AG10803 (cell line): ENCODE data around the gene AXIN2.

Experiments used
- DNase-seq: peaks from one replicate; pipeline ENCODE4 v3.0.0; 2010; ENCODE audit warnings: low read depth
- H3K4me3 ChIP-seq: 2 replicates; pipeline ENCODE4 v1.5.1; 2011; ENCODE audit warnings: mild to moderate bottlenecking, low read length, control low read depth
- TF ChIP-seq, protein P1 (sequence below): conservative IDR thresholded peaks from 2 replicates; pipeline ENCODE4 v1.5.1; 2011; ENCODE audit warnings: mild to moderate bottlenecking, low read length, control low read depth, inconsistent platforms

The AXIN2 gene

GRCh38 chr17:65599650-65600049, 38.2 kb upstream of the AXIN2 start:
- DNase-seq: no peak
- no peak overlapping the region for H3K4me3 ChIP-seq
- TF ChIP-seq, protein P1, sequence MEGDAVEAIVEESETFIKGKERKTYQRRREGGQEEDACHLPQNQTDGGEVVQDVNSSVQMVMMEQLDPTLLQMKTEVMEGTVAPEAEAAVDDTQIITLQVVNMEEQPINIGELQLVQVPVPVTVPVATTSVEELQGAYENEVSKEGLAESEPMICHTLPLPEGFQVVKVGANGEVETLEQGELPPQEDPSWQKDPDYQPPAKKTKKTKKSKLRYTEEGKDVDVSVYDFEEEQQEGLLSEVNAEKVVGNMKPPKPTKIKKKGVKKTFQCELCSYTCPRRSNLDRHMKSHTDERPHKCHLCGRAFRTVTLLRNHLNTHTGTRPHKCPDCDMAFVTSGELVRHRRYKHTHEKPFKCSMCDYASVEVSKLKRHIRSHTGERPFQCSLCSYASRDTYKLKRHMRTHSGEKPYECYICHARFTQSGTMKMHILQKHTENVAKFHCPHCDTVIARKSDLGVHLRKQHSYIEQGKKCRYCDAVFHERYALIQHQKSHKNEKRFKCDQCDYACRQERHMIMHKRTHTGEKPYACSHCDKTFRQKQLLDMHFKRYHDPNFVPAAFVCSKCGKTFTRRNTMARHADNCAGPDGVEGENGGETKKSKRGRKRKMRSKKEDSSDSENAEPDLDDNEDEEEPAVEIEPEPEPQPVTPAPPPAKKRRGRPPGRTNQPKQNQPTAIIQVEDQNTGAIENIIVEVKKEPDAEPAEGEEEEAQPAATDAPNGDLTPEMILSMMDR: no peak

GRCh38 chr17:65598746-65599145, 37.3 kb upstream of the AXIN2 start:
- no peak for DNase-seq
- TF ChIP-seq, protein P1: no peak
- no peak overlapping the region for H3K4me3 ChIP-seq

DNA sequence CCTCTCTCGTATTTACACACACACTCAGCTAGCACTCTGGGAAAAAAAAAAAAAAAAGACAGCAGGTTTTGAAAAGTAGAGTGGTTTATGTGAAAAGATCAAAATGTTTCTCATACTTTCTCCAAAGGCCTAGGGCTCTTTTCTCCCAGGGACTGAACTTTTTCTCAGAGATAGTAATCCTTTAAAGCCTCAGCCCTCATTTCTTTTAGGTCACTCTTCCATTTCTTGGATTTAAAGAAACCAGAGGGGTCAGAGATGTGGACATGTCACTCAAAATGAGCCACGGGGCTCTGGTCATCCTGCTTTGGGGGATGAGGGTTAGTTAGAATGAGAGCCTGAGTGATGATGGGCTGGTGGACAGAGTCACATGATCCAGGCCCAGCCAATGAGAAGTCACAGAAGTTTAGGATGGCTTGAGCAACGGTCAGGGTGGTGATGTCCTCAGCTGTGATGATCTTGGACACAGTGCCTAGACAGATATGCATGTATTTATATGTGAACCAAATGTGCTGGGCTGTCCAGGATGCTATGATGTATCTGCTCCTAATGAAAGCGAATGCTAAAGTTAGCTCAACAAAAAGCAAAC, 33.7 kb upstream of the AXIN2 start:
- H3K4me3 ChIP-seq: no peak overlapping the region
- DNase-seq: peak; percentile 13
- TF ChIP-seq, protein P1: no peak

DNA sequence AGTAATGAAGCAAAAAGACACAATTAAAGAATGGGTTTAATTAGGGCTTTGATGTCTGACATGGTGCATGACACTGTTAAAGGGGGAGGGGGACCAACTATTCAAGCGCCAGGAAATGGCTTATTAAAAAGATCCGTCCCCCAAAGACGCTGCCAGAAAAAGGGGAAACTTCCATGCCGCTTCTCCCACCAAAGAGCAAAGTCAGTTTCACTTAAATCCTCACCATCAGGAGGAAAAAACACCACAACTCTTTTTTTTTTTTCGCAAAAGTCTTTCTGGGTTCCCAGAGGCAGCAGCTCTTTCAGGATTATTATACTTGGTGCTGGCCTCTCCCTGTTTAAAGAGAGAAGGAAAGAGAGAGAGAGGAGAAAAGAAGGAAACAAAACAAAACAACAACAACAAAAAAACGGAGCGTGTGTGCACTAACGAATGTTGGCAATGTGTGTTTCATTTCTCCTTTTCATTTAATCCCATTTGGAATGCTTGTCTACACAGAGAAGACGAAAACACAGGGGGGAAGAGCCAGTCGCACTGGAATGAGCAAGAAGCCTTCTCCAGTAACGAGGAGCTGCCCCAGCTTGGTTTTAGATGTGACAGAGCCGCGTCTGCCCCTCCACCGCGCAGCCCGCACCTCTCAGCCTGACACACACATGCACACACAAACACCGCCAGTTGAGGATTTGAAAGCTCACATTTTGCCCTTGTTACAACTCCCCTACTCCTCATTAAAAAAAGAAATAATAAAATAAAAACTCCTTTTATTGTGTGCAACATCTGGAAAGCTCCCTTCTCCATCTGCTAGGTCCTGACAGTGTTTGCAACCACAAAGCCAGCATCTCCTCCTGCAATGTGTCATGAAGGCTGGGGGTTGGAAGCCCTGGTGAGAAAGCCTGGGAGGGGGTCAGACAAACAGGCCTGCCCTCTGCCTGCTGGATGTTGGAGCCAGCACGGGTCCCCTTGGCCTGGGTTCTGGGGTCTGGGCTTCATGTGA, 32.7 kb upstream of the AXIN2 start:
- DNase-seq: peak; percentile 59
- TF ChIP-seq, protein P1: no peak
- peak overlapping the region; percentile 23 for H3K4me3 ChIP-seq

- TF ChIP-seq, protein P1: no peak
- DNase-seq: no peak
- peak overlapping the region; percentile 23 for H3K4me3 ChIP-seq
These were observed 31.8 kb upstream of the AXIN2 start for GRCh38 chr17:65593092-65593854.

GRCh38 chr17:65592125-65592965, 30.9 kb upstream of the AXIN2 start:
- DNase-seq: no peak
- no peak overlapping the region for H3K4me3 ChIP-seq
- TF ChIP-seq, protein P1: no peak
